OCI-LY3 (cell line): ENCODE results near the gene QARS1.
A peak's percentile ranks its signal among the peaks of the same experiment; 100 is the strongest.

Source experiments
- H2AFZ ChIP-seq: fragments of 200-600, 300-600 bp; shearing (Covaris generic); 2 replicates; pipeline ENCODE4 v1.6.0; 2014; ENCODE audit warnings: antibody characterized with exemption, low read depth, low read length
- H3K27ac ChIP-seq: fragments of 200-600, 300-600 bp; sonication (generic); 2 replicates; pipeline ENCODE4 v1.5.1; 2014; ENCODE audit warnings: mild to moderate bottlenecking, low read length, moderate library complexity, mixed read lengths
- H3K27me3 ChIP-seq: fragments of 200-600, 300-600 bp; sonication (generic); 2 replicates; pipeline ENCODE4 v1.6.1; 2014; ENCODE audit warnings: low read depth, low read length, mixed read lengths
- H3K36me3 ChIP-seq: fragments of 200-600, 300-600 bp; sonication (generic); replicated peaks from 2 replicates; pipeline ENCODE3; 2014; ENCODE audit warnings: low read depth, low read length, mixed read lengths
- H3K4me1 ChIP-seq: fragments of 300-600, 200-600 bp; sonication (generic); 2 replicates; pipeline ENCODE4 v1.6.1; 2014; ENCODE audit warnings: low read length, mixed read lengths
- H3K4me2 ChIP-seq: fragments of 200-600, 300-600 bp; sonication (generic); 2 replicates; pipeline ENCODE4 v1.6.1; 2014; ENCODE audit warnings: low read length, mixed read lengths
- H3K4me3 ChIP-seq: fragments of 300-600, 200-600 bp; sonication (generic); 2 replicates; pipeline ENCODE4 v1.5.1; 2014; ENCODE audit warnings: antibody characterized with exemption, mild to moderate bottlenecking, low read length, moderate library complexity
- H3K79me2 ChIP-seq: fragments of 300-600, 200-600 bp; shearing (Covaris generic); 2 replicates; pipeline ENCODE4 v1.6.1; 2014; ENCODE audit warnings: mild to moderate bottlenecking, low read length, mixed read lengths
- H3K9ac ChIP-seq: fragments of 300-600, 200-600 bp; shearing (Covaris generic); 2 replicates; pipeline ENCODE4 v1.6.0; 2014; ENCODE audit warnings: mild to moderate bottlenecking, low read length, moderate library complexity
- H3K9me3 ChIP-seq: fragments of 200-600, 300-600 bp; shearing (Covaris generic); 2 replicates; pipeline ENCODE4 v1.6.1; 2014; ENCODE audit warnings: low read length, mixed read lengths; ENCODE audit not compliant: insufficient read depth
- H4K20me1 ChIP-seq: fragments of 200-600, 300-600 bp; sonication (generic); 2 replicates; pipeline ENCODE4 v1.6.1; 2016; ENCODE audit warnings: low read length, mixed read lengths; ENCODE audit not compliant: insufficient read depth
- CTCF ChIP-seq: fragments of 200-600, 300-600 bp; sonication (generic); IDR thresholded peaks from 2 replicates; pipeline ENCODE4 v1.5.1; 2014; ENCODE audit warnings: antibody characterized with exemption, low read length, low read depth
- EZH2phosphoT487 ChIP-seq: fragments of 200-600 bp; shearing (Covaris generic); IDR thresholded peaks from 2 replicates; pipeline ENCODE4 v1.6.1; 2018; ENCODE audit warnings: antibody characterized with exemption, mixed run types, low read depth

Gene QARS1

GRCh38 chr3:49076116-49076515 lies 28.4 kb downstream of the QARS1 start:
- H3K4me3 ChIP-seq: no peak overlapping the region
- no peak overlapping the region for H3K9ac ChIP-seq
- peaks cover 66% of the 10 kb centered on the region for H3K79me2 ChIP-seq
- no peaks in the 10 kb centered on the region for H3K27me3 ChIP-seq
- peaks cover 19% of the 10 kb centered on the region for H4K20me1 ChIP-seq
- H3K4me2 ChIP-seq: no peak overlapping the region
- no peak for TF ChIP-seq EZH2phosphoT487
- TF ChIP-seq CTCF: no peak
- H3K9me3 ChIP-seq: no peaks in the 10 kb centered on the region
- peaks cover 2% of the 10 kb centered on the region; the same call in 1 of the 2 replicates for H3K4me1 ChIP-seq
- H3K36me3 ChIP-seq: peaks cover 43% of the 10 kb centered on the region
- no peak overlapping the region for H3K27ac ChIP-seq
- H2AFZ ChIP-seq: no peak overlapping the region

DNA sequence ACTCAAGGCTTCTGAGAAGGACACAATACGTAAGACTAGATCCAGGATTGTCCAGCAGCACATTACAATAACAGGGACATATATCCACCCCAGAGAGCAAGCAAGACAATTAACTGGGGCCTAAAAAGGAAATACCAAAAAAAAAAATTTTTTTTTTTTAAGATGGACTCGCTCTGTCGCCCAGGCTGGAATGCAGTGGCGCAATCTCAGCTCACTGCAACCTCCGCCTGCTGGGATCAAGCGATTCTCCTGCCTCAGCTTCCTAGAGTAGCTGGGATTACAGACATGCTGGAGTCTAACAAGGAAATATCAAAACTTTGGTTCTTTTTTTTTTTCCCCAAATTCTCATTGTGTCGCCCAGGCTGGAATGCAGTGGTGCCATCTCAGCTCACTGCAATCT lies 46.5 kb downstream of the QARS1 start:
- TF ChIP-seq EZH2phosphoT487: no peak
- TF ChIP-seq CTCF: no peak

DNA sequence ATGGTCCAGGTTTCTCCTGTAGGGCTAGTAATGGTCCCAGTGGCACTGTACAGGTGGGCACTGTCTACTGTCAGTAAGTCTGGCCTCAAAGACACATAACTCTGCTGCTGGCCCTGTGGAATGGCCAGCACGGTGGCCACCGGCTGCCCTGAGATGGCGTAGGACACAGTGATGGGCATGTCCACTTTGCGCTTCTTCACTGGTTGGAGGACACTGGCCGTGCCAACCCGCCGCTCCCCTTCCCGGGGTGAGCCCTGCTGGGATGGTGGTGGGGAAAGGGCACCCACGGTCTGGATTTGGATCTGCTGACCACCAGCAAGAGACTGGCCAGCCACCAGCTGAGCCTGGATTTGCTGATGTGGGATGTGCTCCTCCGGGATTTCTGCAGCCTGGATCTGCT lies 47.3 kb downstream of the QARS1 start:
- no peaks in the 10 kb centered on the region for H3K27me3 ChIP-seq
- peaks cover 49% of the 10 kb centered on the region for H3K36me3 ChIP-seq
- no peak overlapping the region for H3K27ac ChIP-seq
- H3K4me1 ChIP-seq: peaks cover 14% of the 10 kb centered on the region
- TF ChIP-seq EZH2phosphoT487 (no peak), CTCF (no peak)
- H3K9me3 ChIP-seq: no peaks in the 10 kb centered on the region
- H3K4me3 ChIP-seq: no peak overlapping the region
- no peak overlapping the region for H3K4me2 ChIP-seq
- H3K9ac ChIP-seq: no peak overlapping the region
- H4K20me1 ChIP-seq: peaks cover 4% of the 10 kb centered on the region; the same call in 1 of the 2 replicates
- peaks cover 23% of the 10 kb centered on the region for H3K79me2 ChIP-seq
- no peak overlapping the region for H2AFZ ChIP-seq

More for the DNA sequence above, 46.5 kb downstream of the QARS1 start:
- H3K36me3 ChIP-seq: peaks cover 44% of the 10 kb centered on the region
- no peak overlapping the region for H3K9ac ChIP-seq
- no peak overlapping the region for H2AFZ ChIP-seq
- H3K27ac ChIP-seq: no peak overlapping the region
- peaks cover 14% of the 10 kb centered on the region for H3K4me1 ChIP-seq
- H3K79me2 ChIP-seq: peaks cover 18% of the 10 kb centered on the region
- no peaks in the 10 kb centered on the region for H3K9me3 ChIP-seq
- H3K27me3 ChIP-seq: no peaks in the 10 kb centered on the region
- peaks cover 4% of the 10 kb centered on the region; the same call in 1 of the 2 replicates for H4K20me1 ChIP-seq
- H3K4me3 ChIP-seq: no peak overlapping the region
- no peak overlapping the region for H3K4me2 ChIP-seq

GRCh38 chr3:49054344-49054862 lies 50.2 kb downstream of the QARS1 start:
- peaks cover 26% of the 10 kb centered on the region for H3K79me2 ChIP-seq
- no peaks in the 10 kb centered on the region for H3K9me3 ChIP-seq
- peaks cover 12% of the 10 kb centered on the region; the same call in 1 of the 2 replicates for H4K20me1 ChIP-seq
- peak overlapping the region; percentile 45 for H3K27ac ChIP-seq
- peaks cover 55% of the 10 kb centered on the region for H3K36me3 ChIP-seq
- H3K4me1 ChIP-seq: peaks cover 14% of the 10 kb centered on the region
- no peak overlapping the region for H2AFZ ChIP-seq
- no peak for TF ChIP-seq CTCF
- no peak for TF ChIP-seq EZH2phosphoT487
- no peaks in the 10 kb centered on the region for H3K27me3 ChIP-seq
- no peak overlapping the region for H3K4me3 ChIP-seq
- 0 out of 2 replicates have a peak overlapping the region, but pooled peaks have one; percentile 2 for H3K4me2 ChIP-seq
- H3K9ac ChIP-seq: no peak overlapping the region
